ENCODE results near the gene LDLRAP1.
A peak's percentile ranks its signal among the peaks of the same experiment; 100 is the strongest.

LDLRAP1 gene

GRCh38 chr1:25544243-25544764, 898 bp downstream of the LDLRAP1 start:
- no peak for DNase-seq

GRCh38 chr1:25544819-25545218, 1.4 kb downstream of the LDLRAP1 start:
- peak; percentile 45 for DNase-seq

GRCh38 chr1:25545767-25546166, 2.4 kb downstream of the LDLRAP1 start:
- DNase-seq = no peak

- DNase-seq = no peak
Measured at GRCh38 chr1:25546193-25546592, 2.8 kb downstream of the LDLRAP1 start.

- DNase-seq = no peak
Measured at GRCh38 chr1:25548601-25549000, 5.2 kb downstream of the LDLRAP1 start.

- peak; percentile 55 for DNase-seq
Measured at GRCh38 chr1:25549273-25550154, 6.1 kb downstream of the LDLRAP1 start.

GRCh38 chr1:25550155-25550506, 6.7 kb downstream of the LDLRAP1 start:
- DNase-seq = peak; percentile 60

GRCh38 chr1:25550683-25551310, 7.4 kb downstream of the LDLRAP1 start:
- DNase-seq = peak; percentile 86

GRCh38 chr1:25553749-25554429, 10.5 kb downstream of the LDLRAP1 start:
- no peak for DNase-seq

- no peak for DNase-seq
Measured at GRCh38 chr1:25554430-25554780, 11.0 kb downstream of the LDLRAP1 start.

GRCh38 chr1:25554886-25555752, 11.7 kb downstream of the LDLRAP1 start:
- DNase-seq = no peak

- no peak for DNase-seq
Measured at GRCh38 chr1:25555753-25556092, 12.3 kb downstream of the LDLRAP1 start.

- DNase-seq = no peak
Measured at GRCh38 chr1:25556132-25556670, 12.8 kb downstream of the LDLRAP1 start.

- peak; percentile 80 for DNase-seq
Measured at GRCh38 chr1:25556791-25557476, 13.5 kb downstream of the LDLRAP1 start.

- no peak for DNase-seq
Measured at GRCh38 chr1:25557543-25557942, 14.1 kb downstream of the LDLRAP1 start.

GRCh38 chr1:25559031-25559430, 15.6 kb downstream of the LDLRAP1 start:
- DNase-seq = no peak

- DNase-seq = no peak
Measured at GRCh38 chr1:25560001-25560400, 16.6 kb downstream of the LDLRAP1 start.

- no peak for DNase-seq
Measured at GRCh38 chr1:25560788-25561187, 17.4 kb downstream of the LDLRAP1 start.

GRCh38 chr1:25561421-25562100, 18.2 kb downstream of the LDLRAP1 start:
- no peak for DNase-seq

- DNase-seq = no peak
Measured at GRCh38 chr1:25562101-25562927, 18.9 kb downstream of the LDLRAP1 start.

Data from EL (cell line).